ENCODE results near the gene ADGRG2.

Gene ADGRG2

DNA sequence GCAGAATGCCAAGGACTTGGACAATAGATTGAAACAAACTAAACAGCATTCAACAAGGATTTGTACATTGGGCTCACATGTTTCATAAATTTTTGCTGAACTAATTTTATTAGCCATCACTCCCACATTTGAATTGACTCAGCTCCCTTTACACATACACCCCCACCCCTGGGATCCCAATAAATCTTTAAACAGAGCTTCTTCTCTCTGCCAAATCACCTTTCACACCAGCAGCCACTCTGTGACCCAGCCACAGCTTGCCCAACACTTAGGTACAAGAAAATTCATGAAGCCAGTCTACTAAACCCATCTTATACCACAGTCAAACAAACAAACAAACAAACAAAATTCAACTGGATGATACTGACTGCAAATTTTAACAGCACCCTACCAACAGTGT is 159.9 kb downstream of the ADGRG2 start:
- H2AK5ac ChIP-seq (ENCODE audit: low read length) = no peak overlapping the region

GRCh38 chrX:18961686-18962085 is 160.6 kb downstream of the ADGRG2 start:
- no peak overlapping the region for H2BK5ac ChIP-seq (ENCODE audit: low read length)
- H3K36me3 ChIP-seq (ENCODE audit: control insufficient read depth, insufficient read depth, low read length) = no peaks in the 10 kb centered on the region
- no peak overlapping the region for H3K27ac ChIP-seq (ENCODE audit: low read depth, low read length)
- H3K9ac ChIP-seq (ENCODE audit: low read length) = no peak overlapping the region
- H3K18ac ChIP-seq (ENCODE audit: low read length) = no peak overlapping the region
- WGBS (ENCODE audit: extremely low coverage, insufficient coverage, low lambda C conversion rate) = no CpG with 5 or more reads among the region's 2 CpGs
- H4K5ac ChIP-seq (ENCODE audit: low read length) = no peak overlapping the region
- H4K8ac ChIP-seq (ENCODE audit: low read depth, low read length) = no peak overlapping the region
- H3K56ac ChIP-seq (ENCODE audit: low read length) = no peak overlapping the region
- no peaks in the 10 kb centered on the region for H3K4me1 ChIP-seq (ENCODE audit: control insufficient read depth, low read depth, low read length)
- no peak overlapping the region for H3K4me3 ChIP-seq (ENCODE audit: low read length)
- H3K79me2 ChIP-seq (ENCODE audit: control insufficient read depth, insufficient read depth, low read length) = no peaks in the 10 kb centered on the region
- H2BK15ac ChIP-seq (replicated peaks; ENCODE audit: low read depth) = no peak overlapping the region
- H3K27me3 ChIP-seq (ENCODE audit: insufficient read depth, low read length, poor library complexity) = no peaks in the 10 kb centered on the region
- no peak for DNase-seq
- no peak overlapping the region for H3K4me2 ChIP-seq (ENCODE audit: low read length)
- H2BK120ac ChIP-seq (ENCODE audit: low read depth, low read length) = no peak overlapping the region
- H3K4ac ChIP-seq (ENCODE audit: low read depth, low read length) = no peak overlapping the region
- no peaks in the 10 kb centered on the region for H3K79me1 ChIP-seq (ENCODE audit: low read length)
- H3K23ac ChIP-seq (ENCODE audit: low read length) = no peak overlapping the region
- no peak overlapping the region for H2AK5ac ChIP-seq (ENCODE audit: low read length)

More for the DNA sequence above, 159.9 kb downstream of the ADGRG2 start:
- H3K23ac ChIP-seq (ENCODE audit: low read length) = no peak overlapping the region
- H4K5ac ChIP-seq (ENCODE audit: low read length) = no peak overlapping the region
- no peak overlapping the region for H3K56ac ChIP-seq (ENCODE audit: low read length)
- H3K4me1 ChIP-seq (ENCODE audit: control insufficient read depth, low read depth, low read length) = no peaks in the 10 kb centered on the region
- no peak overlapping the region for H2BK15ac ChIP-seq (replicated peaks; ENCODE audit: low read depth)
- H4K8ac ChIP-seq (ENCODE audit: low read depth, low read length) = no peak overlapping the region
- no peaks in the 10 kb centered on the region for H3K36me3 ChIP-seq (ENCODE audit: control insufficient read depth, insufficient read depth, low read length)
- H3K18ac ChIP-seq (ENCODE audit: low read length) = no peak overlapping the region
- H3K79me1 ChIP-seq (ENCODE audit: low read length) = no peaks in the 10 kb centered on the region
- H3K4ac ChIP-seq (ENCODE audit: low read depth, low read length) = no peak overlapping the region
- H3K79me2 ChIP-seq (ENCODE audit: control insufficient read depth, insufficient read depth, low read length) = no peaks in the 10 kb centered on the region
- DNase-seq = no peak
- no peak overlapping the region for H3K27ac ChIP-seq (ENCODE audit: low read depth, low read length)
- H2BK120ac ChIP-seq (ENCODE audit: low read depth, low read length) = no peak overlapping the region
- no peak overlapping the region for H2BK5ac ChIP-seq (ENCODE audit: low read length)
- H3K4me2 ChIP-seq (ENCODE audit: low read length) = no peak overlapping the region
- no peaks in the 10 kb centered on the region for H3K27me3 ChIP-seq (ENCODE audit: insufficient read depth, low read length, poor library complexity)
- no peak overlapping the region for H3K9ac ChIP-seq (ENCODE audit: low read length)
- H3K4me3 ChIP-seq (ENCODE audit: low read length) = no peak overlapping the region

- no peak for DNase-seq
- no peak overlapping the region for H3K4ac ChIP-seq (ENCODE audit: low read depth, low read length)
- H3K36me3 ChIP-seq (ENCODE audit: control insufficient read depth, insufficient read depth, low read length) = no peaks in the 10 kb centered on the region
- no peak overlapping the region for H4K8ac ChIP-seq (ENCODE audit: low read depth, low read length)
- H3K56ac ChIP-seq (ENCODE audit: low read length) = no peak overlapping the region
- no peak overlapping the region for H3K18ac ChIP-seq (ENCODE audit: low read length)
- no peaks in the 10 kb centered on the region for H3K27me3 ChIP-seq (ENCODE audit: insufficient read depth, low read length, poor library complexity)
- H3K79me2 ChIP-seq (ENCODE audit: control insufficient read depth, insufficient read depth, low read length) = no peaks in the 10 kb centered on the region
- H3K4me3 ChIP-seq (ENCODE audit: low read length) = no peak overlapping the region
- no CpG with 5 or more reads among the region's 7 CpGs for WGBS (ENCODE audit: extremely low coverage, insufficient coverage, low lambda C conversion rate)
- no peak overlapping the region for H2BK5ac ChIP-seq (ENCODE audit: low read length)
- H3K9ac ChIP-seq (ENCODE audit: low read length) = no peak overlapping the region
- no peak overlapping the region for H3K23ac ChIP-seq (ENCODE audit: low read length)
- H2BK15ac ChIP-seq (replicated peaks; ENCODE audit: low read depth) = no peak overlapping the region
- no peak overlapping the region for H2BK120ac ChIP-seq (ENCODE audit: low read depth, low read length)
- H4K5ac ChIP-seq (ENCODE audit: low read length) = no peak overlapping the region
- H3K79me1 ChIP-seq (ENCODE audit: low read length) = no peaks in the 10 kb centered on the region
- H3K4me2 ChIP-seq (ENCODE audit: low read length) = no peak overlapping the region
- H3K4me1 ChIP-seq (ENCODE audit: control insufficient read depth, low read depth, low read length) = no peaks in the 10 kb centered on the region
- no peak overlapping the region for H3K27ac ChIP-seq (ENCODE audit: low read depth, low read length)
- H2AK5ac ChIP-seq (ENCODE audit: low read length) = no peak overlapping the region
Observed at GRCh38 chrX:18956303-18957032, 165.8 kb downstream of the ADGRG2 start.

DNA sequence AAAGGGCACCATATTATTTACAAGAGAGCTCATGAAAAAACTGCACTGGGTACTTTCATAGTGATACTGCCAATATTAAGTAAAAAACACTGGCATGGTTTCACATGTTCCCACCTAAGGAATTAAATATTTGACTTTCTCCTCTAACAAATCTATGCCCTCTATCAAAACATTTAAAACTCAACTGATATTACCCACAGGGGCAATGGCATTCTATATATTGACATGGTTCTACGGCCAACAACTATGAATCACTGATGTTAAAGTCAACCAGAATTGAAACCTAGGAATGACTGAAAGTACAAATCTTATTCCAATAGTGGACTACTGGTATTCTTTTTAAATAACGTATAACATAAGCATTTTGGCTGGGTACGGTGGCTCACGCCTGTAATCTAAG is 166.6 kb downstream of the ADGRG2 start:
- Histone ChIP-seq H2AK5ac (ENCODE audit: low read length) (no peak overlapping the region), H3K56ac (ENCODE audit: low read length) (no peak overlapping the region), H2BK120ac (ENCODE audit: low read depth, low read length) (no peak overlapping the region), H3K4me1 (ENCODE audit: control insufficient read depth, low read depth, low read length) (no peaks in the 10 kb centered on the region), H3K79me2 (ENCODE audit: control insufficient read depth, insufficient read depth, low read length) (no peaks in the 10 kb centered on the region), H4K5ac (ENCODE audit: low read length) (no peak overlapping the region), H3K4me2 (ENCODE audit: low read length) (no peak overlapping the region), H3K36me3 (ENCODE audit: control insufficient read depth, insufficient read depth, low read length) (no peaks in the 10 kb centered on the region), H3K27ac (ENCODE audit: low read depth, low read length) (no peak overlapping the region), H3K27me3 (ENCODE audit: insufficient read depth, low read length, poor library complexity) (no peaks in the 10 kb centered on the region), H2BK15ac (replicated peaks; ENCODE audit: low read depth) (no peak overlapping the region), H3K18ac (ENCODE audit: low read length) (no peak overlapping the region), H2BK5ac (ENCODE audit: low read length) (no peak overlapping the region), H3K23ac (ENCODE audit: low read length) (no peak overlapping the region), H3K9ac (ENCODE audit: low read length) (no peak overlapping the region), H3K79me1 (ENCODE audit: low read length) (no peaks in the 10 kb centered on the region), H3K4ac (ENCODE audit: low read depth, low read length) (no peak overlapping the region), H4K8ac (ENCODE audit: low read depth, low read length) (no peak overlapping the region), H3K4me3 (ENCODE audit: low read length) (no peak overlapping the region)
- no CpG with 5 or more reads among the region's 4 CpGs for WGBS (ENCODE audit: extremely low coverage, insufficient coverage, low lambda C conversion rate)
- no peak for DNase-seq

GRCh38 chrX:18951032-18951431 is 171.2 kb downstream of the ADGRG2 start:
- Histone ChIP-seq H3K9ac (ENCODE audit: low read length) (no peak overlapping the region), H3K18ac (ENCODE audit: low read length) (no peak overlapping the region), H3K79me2 (ENCODE audit: control insufficient read depth, insufficient read depth, low read length) (no peaks in the 10 kb centered on the region), H2AK5ac (ENCODE audit: low read length) (no peak overlapping the region), H3K79me1 (ENCODE audit: low read length) (no peaks in the 10 kb centered on the region), H3K4ac (ENCODE audit: low read depth, low read length) (no peak overlapping the region), H3K36me3 (ENCODE audit: control insufficient read depth, insufficient read depth, low read length) (no peaks in the 10 kb centered on the region), H2BK15ac (replicated peaks; ENCODE audit: low read depth) (no peak overlapping the region), H3K4me1 (ENCODE audit: control insufficient read depth, low read depth, low read length) (no peaks in the 10 kb centered on the region), H3K27ac (ENCODE audit: low read depth, low read length) (no peak overlapping the region), H3K4me3 (ENCODE audit: low read length) (no peak overlapping the region), H4K5ac (ENCODE audit: low read length) (no peak overlapping the region), H3K56ac (ENCODE audit: low read length) (no peak overlapping the region), H3K23ac (ENCODE audit: low read length) (no peak overlapping the region), H4K8ac (ENCODE audit: low read depth, low read length) (no peak overlapping the region), H2BK5ac (ENCODE audit: low read length) (no peak overlapping the region), H3K27me3 (ENCODE audit: insufficient read depth, low read length, poor library complexity) (no peaks in the 10 kb centered on the region), H3K4me2 (ENCODE audit: low read length) (no peak overlapping the region), H2BK120ac (ENCODE audit: low read depth, low read length) (no peak overlapping the region)
- no CpG with 5 or more reads among the region's 10 CpGs for WGBS (ENCODE audit: extremely low coverage, insufficient coverage, low lambda C conversion rate)
- peak; percentile 29 for DNase-seq

GRCh38 chrX:18949944-18950301 is 172.3 kb downstream of the ADGRG2 start:
- DNase-seq = peak; percentile 46
- Histone ChIP-seq H3K4ac (ENCODE audit: low read depth, low read length) (no peak overlapping the region), H3K56ac (ENCODE audit: low read length) (no peak overlapping the region), H3K9ac (ENCODE audit: low read length) (no peak overlapping the region), H3K18ac (ENCODE audit: low read length) (no peak overlapping the region), H2BK5ac (ENCODE audit: low read length) (no peak overlapping the region), H3K23ac (ENCODE audit: low read length) (no peak overlapping the region), H4K5ac (ENCODE audit: low read length) (no peak overlapping the region), H2AK5ac (ENCODE audit: low read length) (no peak overlapping the region), H2BK120ac (ENCODE audit: low read depth, low read length) (no peak overlapping the region), H4K8ac (ENCODE audit: low read depth, low read length) (no peak overlapping the region), H3K4me1 (ENCODE audit: control insufficient read depth, low read depth, low read length) (no peaks in the 10 kb centered on the region), H3K79me2 (ENCODE audit: control insufficient read depth, insufficient read depth, low read length) (no peaks in the 10 kb centered on the region), H3K4me3 (ENCODE audit: low read length) (no peak overlapping the region), H3K27ac (ENCODE audit: low read depth, low read length) (no peak overlapping the region), H3K4me2 (ENCODE audit: low read length) (no peak overlapping the region), H3K27me3 (ENCODE audit: insufficient read depth, low read length, poor library complexity) (no peaks in the 10 kb centered on the region), H3K79me1 (ENCODE audit: low read length) (no peaks in the 10 kb centered on the region), H2BK15ac (replicated peaks; ENCODE audit: low read depth) (no peak overlapping the region), H3K36me3 (ENCODE audit: control insufficient read depth, insufficient read depth, low read length) (no peaks in the 10 kb centered on the region)
- no CpG with 5 or more reads among the region's 8 CpGs for WGBS (ENCODE audit: extremely low coverage, insufficient coverage, low lambda C conversion rate)
